Liver (tissue), 9 donors: Measurements from ENCODE around the gene FRAS1. TPM values are rescaled to one million over a fixed set of nuclear protein-coding genes. Genes with fewer than 3 reads are reported as not detected.
"Not testable (repeated sequence)": the region's sequence is repeated elsewhere in the genome, so short reads cannot be mapped to it uniquely, and the experiment has no call there.

Source experiments
- DNase-seq: peaks from one replicate; pipeline ENCODE4 v3.0.0-alpha.2; 2017; ENCODE audit warnings: low spot score
- H3K27ac ChIP-seq, 2 donors: one replicate each; pipeline ENCODE4 v1.7.0; 2013; ENCODE audit warnings: inconsistent platforms in 2 of 2, low read length in 2 of 2, control low read depth in 1 of 2, low read depth in 1 of 2, mild to moderate bottlenecking in 1 of 2
- H3K27me3 ChIP-seq, 4 donors: one replicate each; pipeline versions ENCODE4 v1.6.1 to v1.7.0; 2013; ENCODE audit warnings: low read length in 3 of 4, inconsistent platforms in 1 of 4, mild to moderate bottlenecking in 1 of 4, moderate library complexity in 1 of 4; ENCODE audit not compliant: control insufficient read depth in 4 of 4, insufficient read depth in 4 of 4
- H3K36me3 ChIP-seq, 4 donors: one replicate each; pipeline versions ENCODE4 v1.6.1 to v1.7.0; 2013; ENCODE audit warnings: low read length in 3 of 4, mild to moderate bottlenecking in 3 of 4, low read depth in 1 of 4, moderate library complexity in 1 of 4; ENCODE audit not compliant: control insufficient read depth in 4 of 4, insufficient read depth in 3 of 4
- H3K4me1 ChIP-seq, 4 donors: one replicate each; pipeline versions ENCODE4 v1.6.1 to v1.7.0; 2013; ENCODE audit warnings: low read length in 3 of 4, mild to moderate bottlenecking in 3 of 4, moderate library complexity in 1 of 4; ENCODE audit not compliant: control insufficient read depth in 4 of 4, insufficient read depth in 4 of 4
- H3K4me3 ChIP-seq, 3 donors: one replicate each; pipeline versions ENCODE4 v1.6.1 to v1.7.0; 2013; ENCODE audit warnings: low read length in 3 of 3, control low read depth in 1 of 3, low read depth in 1 of 3, mild to moderate bottlenecking in 1 of 3
- H3K9ac ChIP-seq, 2 donors: one replicate each; pipeline ENCODE4 v1.7.0; 2013; ENCODE audit warnings: low read length in 2 of 2, mild to moderate bottlenecking in 2 of 2, moderate library complexity in 2 of 2, control low read depth in 1 of 2, low read depth in 1 of 2
- H3K9me3 ChIP-seq, 4 donors: one replicate each; pipeline versions ENCODE4 v1.6.1 to v1.7.0; 2013; ENCODE audit warnings: low read length in 3 of 4; ENCODE audit not compliant: control insufficient read depth in 4 of 4
- CTCF ChIP-seq: fragments of 150-350 bp; IDR thresholded peaks from 2 replicates; pipeline ENCODE4 v1.5.1; 2017; ENCODE audit warnings: improper control_type of control experiment, low read depth, low read length; ENCODE audit not compliant: missing input control
- FOXA2 ChIP-seq: IDR thresholded peaks from 2 replicates; pipeline ENCODE4 v1.6.1; 2016; ENCODE audit warnings: antibody characterized with exemption
- GABPA ChIP-seq, 2 donors: IDR thresholded peaks in 1 of 2; conservative IDR thresholded peaks in 1 of 2; 2 replicates each; pipeline ENCODE4 v1.6.1; 2016; ENCODE audit warnings: antibody characterized with exemption in 2 of 2, mild to moderate bottlenecking in 1 of 2, moderate library complexity in 1 of 2
- JUND ChIP-seq, 2 donors: IDR thresholded peaks; 2 replicates each; pipeline ENCODE4 v1.6.1; 2016; ENCODE audit warnings: antibody characterized with exemption in 2 of 2
- RAD21 ChIP-seq, 2 donors: IDR thresholded peaks; 2 replicates each; pipeline ENCODE4 v1.6.1; 2016; ENCODE audit warnings: antibody characterized with exemption in 2 of 2, mild to moderate bottlenecking in 2 of 2
- REST ChIP-seq: IDR thresholded peaks from 2 replicates; pipeline ENCODE4 v1.6.1; 2016; ENCODE audit warnings: antibody characterized with exemption, mild to moderate bottlenecking
- TAF1 ChIP-seq: conservative IDR thresholded peaks from 2 replicates; pipeline ENCODE4 v1.6.1; 2016; ENCODE audit warnings: antibody characterized with exemption, mild to moderate bottlenecking
- YY1 ChIP-seq: IDR thresholded peaks from 2 replicates; pipeline ENCODE4 v1.6.1; 2016; ENCODE audit warnings: antibody characterized with exemption, mild to moderate bottlenecking
- ZBTB33 ChIP-seq: IDR thresholded peaks from 2 replicates; pipeline ENCODE4 v1.6.1; 2016; ENCODE audit warnings: antibody characterized with exemption
- WGBS: extraction: QIAGEN DNeasy Blood & Tissue Kit; methylation state at CpG from one replicate; pipeline ENCODE4 v1.1.7; 2013; 5-methylcytosine and 5-hydroxymethylcytosine counted together
- polyA plus RNA-seq, 2 donors: library from polyadenylated mRNA; stranded (reverse) in 1 of 2; unstranded in 1 of 2; fragments of 200-250 nt in 1 of 2; fragments of >200 nt in 1 of 2; fragmentation: Nextera tagmentation in 1 of 2; extraction: Ambion mirVana in 1 of 2; gene quantifications; one replicate each; pipeline versions ENCODE4 v1.2.1 to v1.2.3, GENCODE V29; 2013 to 2015
- total RNA-seq, 2 donors: library from RNA; depleted of rRNA; stranded (reverse); fragments of >200 nt; gene quantifications; one replicate each; pipeline ENCODE4 v1.2.3, GENCODE V29; 2014
- donor health status: healthy.
- donor health status: healthy.
- donor health status: healthy.
- donor health status: healthy.
- donor health status: healthy.

FRAS1 gene
- total and polyA plus RNA-seq, 4 donors, result 0.08 to 6.0 (median 1.1) TPM

GRCh38 chr4:78174891-78175290 is 117.8 kb downstream of the FRAS1 start:
- TF ChIP-seq CTCF (no peak), TAF1 (no peak), FOXA2 (no peak), YY1 (no peak), RAD21 (IDR thresholded peaks at IDR 0.05) (no peak), ZBTB33 (no peak), GABPA (IDR thresholded peaks at IDR 0.05 in 1 of 2, conservative IDR thresholded peaks at IDR 0.05 in 1 of 2) (no peak)
- no peaks in the 10 kb centered on the region for H3K36me3 ChIP-seq
- WGBS, result 75% methylated on average over 5 of the region's 5 CpGs

GRCh38 chr4:78179196-78179595 is 122.1 kb downstream of the FRAS1 start:
- DNase-seq, result no peak
- no peak for TF ChIP-seq RAD21 (IDR thresholded peaks at IDR 0.05)
- TF ChIP-seq JUND (IDR thresholded peaks at IDR 0.05), result no peak
- TF ChIP-seq REST, result no peak

More at GRCh38 chr4:78174891-78175290, 117.8 kb downstream of the FRAS1 start:
- H3K4me3 ChIP-seq, result no peak overlapping the region
- H3K27me3 ChIP-seq, result peaks cover 0 to 4% (median 0%) of the 10 kb centered on the region in 4 donors
- peaks cover 0 to 3% (median 0%) of the 10 kb centered on the region in 4 donors for H3K9me3 ChIP-seq
- H3K9ac ChIP-seq, result no peak overlapping the region
- DNase-seq, result no peak
- no peak overlapping the region for H3K27ac ChIP-seq
- H3K4me1 ChIP-seq, result no peaks in the 10 kb centered on the region

GRCh38 chr4:78181681-78182234 is 124.6 kb downstream of the FRAS1 start:
- H3K27ac ChIP-seq, H3K9ac ChIP-seq, H3K27me3 ChIP-seq, H3K4me3 ChIP-seq, DNase-seq, H3K9me3 ChIP-seq, H3K36me3 ChIP-seq, H3K4me1 ChIP-seq: not testable (repeated sequence)
- 96% methylated on average over 36 of the region's 36 CpGs for WGBS

More at GRCh38 chr4:78179196-78179595, 122.1 kb downstream of the FRAS1 start:
- Histone ChIP-seq H3K36me3 (no peaks in the 10 kb centered on the region), H3K9me3 (peaks cover 0 to 3% (median 0%) of the 10 kb centered on the region in 4 donors), H3K27ac (no peak overlapping the region), H3K9ac (no peak overlapping the region), H3K4me3 (no peak overlapping the region), H3K27me3 (no peaks in the 10 kb centered on the region), H3K4me1 (no peaks in the 10 kb centered on the region)
- WGBS, result 78% methylated on average over 2 of the region's 2 CpGs
